ENCODE data around the gene CNTN4.

DNA sequence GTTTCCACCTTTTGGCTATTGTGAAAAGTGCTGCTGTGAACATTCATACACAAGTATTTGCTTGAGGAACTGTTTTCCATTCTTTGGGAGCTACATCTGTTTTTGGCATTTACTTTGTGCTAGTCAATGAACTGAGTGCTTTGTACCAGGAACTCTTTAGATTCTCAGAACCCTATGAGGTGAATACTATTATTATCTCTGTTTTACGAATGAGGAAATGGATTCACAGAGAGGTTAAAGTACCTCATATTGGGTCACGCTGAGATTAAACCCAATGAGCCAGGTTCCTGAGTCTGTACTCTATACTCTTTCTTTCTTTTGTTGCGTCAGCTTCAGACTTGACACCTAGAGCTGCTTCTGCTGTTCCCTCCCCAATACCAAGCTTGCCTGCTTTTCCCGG, 358.1 kb downstream of the CNTN4 start:
- TF ChIP-seq, protein P1, sequence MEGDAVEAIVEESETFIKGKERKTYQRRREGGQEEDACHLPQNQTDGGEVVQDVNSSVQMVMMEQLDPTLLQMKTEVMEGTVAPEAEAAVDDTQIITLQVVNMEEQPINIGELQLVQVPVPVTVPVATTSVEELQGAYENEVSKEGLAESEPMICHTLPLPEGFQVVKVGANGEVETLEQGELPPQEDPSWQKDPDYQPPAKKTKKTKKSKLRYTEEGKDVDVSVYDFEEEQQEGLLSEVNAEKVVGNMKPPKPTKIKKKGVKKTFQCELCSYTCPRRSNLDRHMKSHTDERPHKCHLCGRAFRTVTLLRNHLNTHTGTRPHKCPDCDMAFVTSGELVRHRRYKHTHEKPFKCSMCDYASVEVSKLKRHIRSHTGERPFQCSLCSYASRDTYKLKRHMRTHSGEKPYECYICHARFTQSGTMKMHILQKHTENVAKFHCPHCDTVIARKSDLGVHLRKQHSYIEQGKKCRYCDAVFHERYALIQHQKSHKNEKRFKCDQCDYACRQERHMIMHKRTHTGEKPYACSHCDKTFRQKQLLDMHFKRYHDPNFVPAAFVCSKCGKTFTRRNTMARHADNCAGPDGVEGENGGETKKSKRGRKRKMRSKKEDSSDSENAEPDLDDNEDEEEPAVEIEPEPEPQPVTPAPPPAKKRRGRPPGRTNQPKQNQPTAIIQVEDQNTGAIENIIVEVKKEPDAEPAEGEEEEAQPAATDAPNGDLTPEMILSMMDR (IDR thresholded peaks at IDR 0.05; ENCODE audit: low read length) = no peak
- TF ChIP-seq EZH2 (IDR thresholded peaks at IDR 0.05; ENCODE audit: borderline replicate concordance, low read length) = no peak
